Neural cell (in vitro differentiated cells): ENCODE measurements around the gene ASPSCR1. TPM values are rescaled to one million over a fixed set of nuclear protein-coding genes. Genes with fewer than 3 reads are reported as not detected.

Source experiments
- H2AFZ ChIP-seq: fragments of 200-600, 300-800 bp; sonication (generic), shearing (Covaris generic); 2 replicates; pipeline ENCODE4 v1.6.0; 2014; ENCODE audit warnings: low read depth, mild to moderate bottlenecking, antibody characterized with exemption, low read length, moderate library complexity
- H3F3A ChIP-seq: fragments of 200-600 bp; shearing (Covaris generic); 2 replicates; pipeline ENCODE4 v1.6.1; 2016; ENCODE audit warnings: mild to moderate bottlenecking, moderate library complexity, mixed read lengths, antibody characterized with exemption, low read length; ENCODE audit not compliant: insufficient read depth, poor library complexity, severe bottlenecking
- H3K27ac ChIP-seq: fragments of 200-600, 300-800 bp; sonication (generic), shearing (Covaris generic); 2 replicates; pipeline ENCODE4 v1.5.1; 2014; ENCODE audit warnings: mild to moderate bottlenecking, low read length, moderate library complexity
- H3K27me3 ChIP-seq: fragments of 300-800, 200-600 bp; sonication (generic), shearing (Covaris generic); 2 replicates; pipeline ENCODE4 v1.6.0; 2014; ENCODE audit warnings: mild to moderate bottlenecking, low read depth, low read length, moderate library complexity; ENCODE audit not compliant: insufficient read depth
- H3K36me3 ChIP-seq: fragments of 300-800, 200-600 bp; sonication (generic), shearing (Covaris generic); 2 replicates; pipeline ENCODE4 v1.5.1; 2014; ENCODE audit warnings: mild to moderate bottlenecking, antibody characterized with exemption, low read length, moderate library complexity; ENCODE audit not compliant: insufficient read depth
- H3K4me2 ChIP-seq: fragments of 300-800, 200-600 bp; sonication (generic), shearing (Covaris generic); 2 replicates; pipeline ENCODE4 v1.6.0; 2014; ENCODE audit warnings: mild to moderate bottlenecking, low read length
- H3K4me3 ChIP-seq: fragments of 300-800, 200-600 bp; sonication (generic), shearing (Covaris generic); 2 replicates; pipeline ENCODE4 v1.5.1; 2014; ENCODE audit warnings: mild to moderate bottlenecking, low read length, moderate library complexity
- H3K79me2 ChIP-seq: fragments of 200-600 bp; shearing (Covaris generic); replicated peaks from 2 replicates; pipeline ENCODE4 v1.6.0; 2014; ENCODE audit warnings: mild to moderate bottlenecking, low read length, moderate library complexity; ENCODE audit not compliant: insufficient read depth
- H3K9ac ChIP-seq: fragments of 300-800, 200-600 bp; sonication (generic), shearing (Covaris generic); 2 replicates; pipeline ENCODE4 v1.6.1; 2016; ENCODE audit warnings: mild to moderate bottlenecking, low read length, mixed read lengths
- H3K9me2 ChIP-seq: fragments of 200-600 bp; shearing (Covaris generic); 2 replicates; pipeline ENCODE4 v1.6.1; 2016; ENCODE audit warnings: mild to moderate bottlenecking, low read length, mixed read lengths; ENCODE audit not compliant: insufficient read depth
- H3K9me3 ChIP-seq: fragments of 200-600, 300-800 bp; sonication (generic), shearing (Covaris generic); 2 replicates; pipeline ENCODE4 v1.6.1; 2016; ENCODE audit warnings: mild to moderate bottlenecking, mixed run types, low read length, moderate library complexity, mixed read lengths
- H4K20me1 ChIP-seq: fragments of 200-600 bp; shearing (Covaris generic); 2 replicates; pipeline ENCODE4 v1.6.1; 2016; ENCODE audit warnings: mild to moderate bottlenecking, mixed run types; ENCODE audit not compliant: insufficient read depth
- EP300 ChIP-seq: fragments of 450-650 bp; conservative IDR thresholded peaks from 2 replicates; pipeline ENCODE4 v1.6.1; 2014; ENCODE audit warnings: antibody characterized with exemption, mild to moderate bottlenecking, moderate library complexity; ENCODE audit not compliant: poor library complexity, severe bottlenecking
- EZH2 ChIP-seq: fragments of 200-600, 300-800 bp; shearing (Covaris generic), sonication (generic); IDR thresholded peaks from 2 replicates; pipeline ENCODE4 v1.6.1; 2014; ENCODE audit warnings: antibody characterized with exemption, low read length, borderline replicate concordance, mild to moderate bottlenecking; ENCODE audit not compliant: insufficient read depth, poor library complexity, severe bottlenecking
- MXI1 ChIP-seq: fragments of 450-650 bp; conservative IDR thresholded peaks from 2 replicates; pipeline ENCODE4 v1.6.1; 2014; ENCODE audit warnings: antibody characterized with exemption, mild to moderate bottlenecking; ENCODE audit not compliant: poor library complexity, severe bottlenecking
- POLR2AphosphoS5 ChIP-seq: IDR thresholded peaks from 2 replicates; pipeline ENCODE4 v1.6.1; 2012
- RAD21 ChIP-seq: fragments of 450-650 bp; conservative IDR thresholded peaks from 2 replicates; pipeline ENCODE4 v1.6.1; 2014; ENCODE audit warnings: antibody characterized with exemption, mild to moderate bottlenecking, moderate library complexity
- REST ChIP-seq: IDR thresholded peaks from 2 replicates; pipeline ENCODE4 v1.6.1; 2012; ENCODE audit warnings: borderline replicate concordance
- SMC3 ChIP-seq: fragments of 450-650 bp; conservative IDR thresholded peaks from 2 replicates; pipeline ENCODE4 v1.6.1; 2014; ENCODE audit warnings: antibody characterized with exemption, mild to moderate bottlenecking, moderate library complexity; ENCODE audit not compliant: poor library complexity
- TAF1 ChIP-seq: IDR thresholded peaks from 2 replicates; pipeline ENCODE4 v1.6.1; 2012; ENCODE audit warnings: low read depth
- polyA plus RNA-seq: library from polyadenylated mRNA; depleted of rRNA; stranded (reverse); fragments of >200 nt; gene quantifications from 2 replicates; pipeline ENCODE4 v1.2.3, GENCODE V29; 2014
- TF ChIP-seq, protein P1 (sequence below): fragments of 450-650 bp; IDR thresholded peaks from 2 replicates; pipeline ENCODE4 v1.5.1; 2014; ENCODE audit warnings: antibody characterized with exemption, mild to moderate bottlenecking, moderate library complexity; ENCODE audit not compliant: poor library complexity, severe bottlenecking

Gene ASPSCR1
- polyA plus RNA-seq, 1 donor from 2014 or later: 28.0 TPM

DNA sequence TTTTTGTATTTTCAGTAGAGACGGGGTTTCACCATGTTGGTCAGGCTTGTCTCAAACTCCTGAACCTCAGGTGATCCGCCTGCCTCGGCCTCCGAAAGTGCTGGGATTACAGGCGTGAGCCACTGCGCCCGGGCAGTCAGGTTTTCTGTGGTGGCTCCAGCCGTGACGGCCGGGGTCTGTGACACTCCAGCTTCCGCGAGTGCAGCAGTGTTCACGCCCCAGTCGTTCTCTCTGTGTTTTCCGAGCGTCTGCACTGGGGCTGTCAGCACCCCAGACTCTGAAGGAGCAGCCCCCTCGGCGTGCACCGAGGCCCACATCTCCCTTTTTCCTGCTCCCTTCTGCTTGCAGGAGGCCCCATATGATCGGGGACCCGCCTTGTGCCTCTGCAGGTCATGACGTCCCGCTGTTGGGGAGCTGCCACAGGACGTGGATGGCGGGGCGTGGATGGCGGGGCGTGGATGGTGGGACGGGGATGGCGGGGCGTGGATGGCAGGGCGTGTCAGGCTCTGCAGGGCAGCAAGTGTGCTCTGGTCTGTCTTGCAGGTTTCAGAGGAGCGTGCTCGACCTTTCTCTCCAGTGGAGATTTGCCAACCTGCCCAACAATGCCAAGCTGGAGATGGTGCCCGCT lies 5.7 kb downstream of the ASPSCR1 start:
- H3K36me3 ChIP-seq: no peaks in the 10 kb centered on the region
- no peak overlapping the region for H3K27ac ChIP-seq
- H3F3A ChIP-seq: no peaks in the 10 kb centered on the region
- H3K9me2 ChIP-seq: no peaks in the 10 kb centered on the region
- H3K79me2 ChIP-seq: no peaks in the 10 kb centered on the region
- H2AFZ ChIP-seq: no peak overlapping the region
- H3K9ac ChIP-seq: no peak overlapping the region
- H4K20me1 ChIP-seq: no peaks in the 10 kb centered on the region
- TF ChIP-seq, protein P1, sequence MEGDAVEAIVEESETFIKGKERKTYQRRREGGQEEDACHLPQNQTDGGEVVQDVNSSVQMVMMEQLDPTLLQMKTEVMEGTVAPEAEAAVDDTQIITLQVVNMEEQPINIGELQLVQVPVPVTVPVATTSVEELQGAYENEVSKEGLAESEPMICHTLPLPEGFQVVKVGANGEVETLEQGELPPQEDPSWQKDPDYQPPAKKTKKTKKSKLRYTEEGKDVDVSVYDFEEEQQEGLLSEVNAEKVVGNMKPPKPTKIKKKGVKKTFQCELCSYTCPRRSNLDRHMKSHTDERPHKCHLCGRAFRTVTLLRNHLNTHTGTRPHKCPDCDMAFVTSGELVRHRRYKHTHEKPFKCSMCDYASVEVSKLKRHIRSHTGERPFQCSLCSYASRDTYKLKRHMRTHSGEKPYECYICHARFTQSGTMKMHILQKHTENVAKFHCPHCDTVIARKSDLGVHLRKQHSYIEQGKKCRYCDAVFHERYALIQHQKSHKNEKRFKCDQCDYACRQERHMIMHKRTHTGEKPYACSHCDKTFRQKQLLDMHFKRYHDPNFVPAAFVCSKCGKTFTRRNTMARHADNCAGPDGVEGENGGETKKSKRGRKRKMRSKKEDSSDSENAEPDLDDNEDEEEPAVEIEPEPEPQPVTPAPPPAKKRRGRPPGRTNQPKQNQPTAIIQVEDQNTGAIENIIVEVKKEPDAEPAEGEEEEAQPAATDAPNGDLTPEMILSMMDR: no peak
- no peak for TF ChIP-seq REST
- TF ChIP-seq RAD21: no peak
- TF ChIP-seq MXI1: no peak
- TF ChIP-seq TAF1: no peak
- TF ChIP-seq POLR2AphosphoS5: no peak
- no peak overlapping the region for H3K4me3 ChIP-seq
- no peaks in the 10 kb centered on the region for H3K27me3 ChIP-seq
- no peak overlapping the region for H3K4me2 ChIP-seq
- no peaks in the 10 kb centered on the region for H3K9me3 ChIP-seq

GRCh38 chr17:81983639-81984373 lies 6.4 kb downstream of the ASPSCR1 start:
- H4K20me1 ChIP-seq: no peaks in the 10 kb centered on the region
- no peak overlapping the region for H3K27ac ChIP-seq
- no peaks in the 10 kb centered on the region for H3K79me2 ChIP-seq
- H3K9me3 ChIP-seq: no peaks in the 10 kb centered on the region
- H3F3A ChIP-seq: no peaks in the 10 kb centered on the region
- H3K4me2 ChIP-seq: no peak overlapping the region
- no peak overlapping the region for H3K9ac ChIP-seq
- no peak overlapping the region for H3K4me3 ChIP-seq
- TF ChIP-seq, protein P1: no peak
- TF ChIP-seq EP300: no peak
- TF ChIP-seq TAF1: no peak
- TF ChIP-seq POLR2AphosphoS5: no peak
- TF ChIP-seq MXI1: no peak
- no peak for TF ChIP-seq RAD21
- TF ChIP-seq EZH2: no peak
- no peak for TF ChIP-seq REST
- TF ChIP-seq SMC3: no peak
- no peaks in the 10 kb centered on the region for H3K36me3 ChIP-seq
- H2AFZ ChIP-seq: no peak overlapping the region
- H3K27me3 ChIP-seq: no peaks in the 10 kb centered on the region
- H3K9me2 ChIP-seq: no peaks in the 10 kb centered on the region
